H1 (cell line): Measurements from ENCODE around the gene RASGEF1C. TPM values are rescaled to one million over a fixed set of nuclear protein-coding genes. Genes with fewer than 3 reads are reported as not detected.

ENCODE experiments used
- CHD7 ChIP-seq: fragments of 300-600 bp; sonication (generic); IDR thresholded peaks from 2 replicates; pipeline ENCODE4 v1.7.1; 2012; ENCODE audit warnings: low read length, moderate library complexity, mild to moderate bottlenecking, inconsistent platforms; ENCODE audit not compliant: insufficient replicate concordance
- KDM5A ChIP-seq: fragments of 200-600 bp; IDR thresholded peaks from 2 replicates; pipeline ENCODE4 v1.7.1; 2012; ENCODE audit warnings: mild to moderate bottlenecking, low read length, inconsistent platforms, mixed read lengths
- RBBP5 ChIP-seq: IDR thresholded peaks from 2 replicates; pipeline ENCODE4 v1.7.1; 2012; ENCODE audit warnings: low read depth, mild to moderate bottlenecking, inconsistent platforms, low read length, moderate library complexity, borderline replicate concordance
- SP4 ChIP-seq: IDR thresholded peaks from 2 replicates; pipeline ENCODE4 v1.6.1; 2012; ENCODE audit warnings: low read length, inconsistent platforms
- polyA plus RNA-seq, 7 experiments: library from polyadenylated mRNA; depleted of rRNA in 3 of 7; stranded (reverse) in 5 of 7; unstranded in 2 of 7; fragments of >200 nt in 5 of 7; fragments of 200-250 nt in 2 of 7; gene quantifications; 1 replicate in 5 of 7; 2 replicates in 1 of 7; 4 replicates in 1 of 7; pipeline versions ENCODE4 v1.2.1 to v1.2.3, GENCODE V29; 2011 to 2013; ENCODE audit warnings: missing spikeins in 2 of 7, mixed read lengths in 2 of 7
- total RNA-seq: library from RNA; stranded (reverse); fragmentation: NEBNext Ultra II Directional; extraction: Animal tissue kit (Norgen Biotek cat#: 25700); gene quantifications from 2 replicates; pipeline ENCODE4 v1.2.1, GENCODE V29; 2021

Gene RASGEF1C
- total and polyA plus RNA-seq, 2 of the 8 experiments (the other 6 are each of a cell fraction or from before 2014, with no cell fraction given): 0.26 to 0.61 TPM

DNA sequence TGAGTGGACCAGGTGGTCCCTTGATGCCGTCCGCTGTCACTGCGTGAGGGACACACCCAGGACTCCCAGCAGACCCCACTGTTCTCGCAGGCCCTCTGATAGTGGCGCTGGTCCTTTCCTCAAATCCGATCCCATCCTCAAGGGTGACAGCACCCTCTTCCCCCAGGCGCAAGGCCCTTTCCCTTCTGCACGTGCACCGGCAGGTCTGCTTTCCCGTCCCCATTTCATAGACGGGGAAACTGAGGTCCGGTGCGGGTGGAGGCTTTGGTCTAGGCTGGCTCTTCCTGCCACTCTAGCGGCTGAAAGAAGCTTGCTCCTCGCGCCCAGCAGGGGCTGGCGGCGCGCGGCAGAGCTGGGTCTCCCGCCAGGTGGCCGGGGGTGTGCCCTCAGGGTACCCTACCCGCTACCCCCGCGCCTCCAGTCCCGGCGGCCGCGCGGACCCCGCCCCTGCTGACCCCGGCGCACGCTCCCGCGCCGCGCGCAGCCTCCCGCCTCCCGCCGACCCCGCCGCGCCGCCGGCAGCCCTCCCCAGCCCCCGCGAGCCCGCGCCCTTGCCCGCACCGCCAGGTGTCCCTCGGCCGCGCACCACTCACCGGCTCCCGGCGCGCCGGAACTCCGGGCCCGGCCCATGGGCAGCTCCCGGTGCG is 453 bp downstream of the RASGEF1C start (continued):
- TF ChIP-seq CHD7 (no peak), RBBP5 (no peak; the same call in 1 of the 2 replicates), KDM5A (no peak), SP4 (no peak)
